Spleen (tissue), 7 donors: ENCODE results near the gene ARHGAP29.

Source experiments
- POLR2A ChIP-seq, 3 donors: fragments of 450-650 bp; IDR thresholded peaks; one replicate each; pipeline ENCODE4 v1.5.1; 2017; ENCODE audit warnings: antibody characterized with exemption in 3 of 3, mild to moderate bottlenecking in 1 of 3
- POLR2AphosphoS5 ChIP-seq, 3 donors: sonication (generic); formaldehyde crosslinking; IDR thresholded peaks; one replicate each; pipeline ENCODE4 v1.5.1; 2017; ENCODE audit warnings: antibody characterized with exemption in 3 of 3
- TF ChIP-seq, protein P1 (sequence below), 11 experiments: fragments of 200-600 bp in 7 of 11; fragments of 450-650 bp in 4 of 11; sonication (generic) in 4 of 11; IDR thresholded peaks in 8 of 11; conservative IDR thresholded peaks in 3 of 11; 1 replicate in 7 of 11; 2 replicates in 4 of 11; pipeline versions ENCODE4 v1.4.0 to v1.8.0; 2016 to 2021; ENCODE audit warnings: antibody characterized with exemption in 11 of 11, inconsistent platforms in 4 of 11, mild to moderate bottlenecking in 1 of 11
- donor health status: DM: no; HTN: no; CAD: no; lungs with moderate emphysema.
- donor health status: DM: no; HTN: no; CAD: no.
- donor health status: DM: no; HTN: no; CAD: no.

DNA sequence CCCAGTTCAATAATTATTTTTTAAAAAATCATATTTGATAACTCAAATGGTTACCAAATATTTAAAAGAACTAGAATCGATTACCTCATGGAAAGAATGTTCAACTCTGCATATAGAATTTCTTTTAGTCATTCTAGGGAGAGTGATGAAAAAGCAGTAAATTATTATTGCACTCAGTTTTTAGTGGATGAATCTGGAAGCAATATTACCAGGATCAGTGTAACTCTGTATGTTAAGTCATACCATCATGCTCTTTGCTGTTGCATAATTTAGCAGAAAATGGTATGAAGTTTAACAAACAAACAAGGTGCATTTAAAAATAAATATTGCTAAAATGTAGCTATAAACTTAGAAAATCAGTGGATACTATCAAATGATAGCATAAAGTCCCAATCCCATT lies 46.1 kb upstream of the ARHGAP29 start:
- TF ChIP-seq, protein P1, sequence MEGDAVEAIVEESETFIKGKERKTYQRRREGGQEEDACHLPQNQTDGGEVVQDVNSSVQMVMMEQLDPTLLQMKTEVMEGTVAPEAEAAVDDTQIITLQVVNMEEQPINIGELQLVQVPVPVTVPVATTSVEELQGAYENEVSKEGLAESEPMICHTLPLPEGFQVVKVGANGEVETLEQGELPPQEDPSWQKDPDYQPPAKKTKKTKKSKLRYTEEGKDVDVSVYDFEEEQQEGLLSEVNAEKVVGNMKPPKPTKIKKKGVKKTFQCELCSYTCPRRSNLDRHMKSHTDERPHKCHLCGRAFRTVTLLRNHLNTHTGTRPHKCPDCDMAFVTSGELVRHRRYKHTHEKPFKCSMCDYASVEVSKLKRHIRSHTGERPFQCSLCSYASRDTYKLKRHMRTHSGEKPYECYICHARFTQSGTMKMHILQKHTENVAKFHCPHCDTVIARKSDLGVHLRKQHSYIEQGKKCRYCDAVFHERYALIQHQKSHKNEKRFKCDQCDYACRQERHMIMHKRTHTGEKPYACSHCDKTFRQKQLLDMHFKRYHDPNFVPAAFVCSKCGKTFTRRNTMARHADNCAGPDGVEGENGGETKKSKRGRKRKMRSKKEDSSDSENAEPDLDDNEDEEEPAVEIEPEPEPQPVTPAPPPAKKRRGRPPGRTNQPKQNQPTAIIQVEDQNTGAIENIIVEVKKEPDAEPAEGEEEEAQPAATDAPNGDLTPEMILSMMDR (IDR thresholded peaks at IDR 0.05 in 8 of 11, conservative IDR thresholded peaks at IDR 0.05 in 3 of 11): no peak
- TF ChIP-seq POLR2A (IDR thresholded peaks at IDR 0.05) (no peak), POLR2AphosphoS5 (IDR thresholded peaks at IDR 0.05) (no peak)
